ENCODE results near the gene CHL1.

Gene CHL1

DNA sequence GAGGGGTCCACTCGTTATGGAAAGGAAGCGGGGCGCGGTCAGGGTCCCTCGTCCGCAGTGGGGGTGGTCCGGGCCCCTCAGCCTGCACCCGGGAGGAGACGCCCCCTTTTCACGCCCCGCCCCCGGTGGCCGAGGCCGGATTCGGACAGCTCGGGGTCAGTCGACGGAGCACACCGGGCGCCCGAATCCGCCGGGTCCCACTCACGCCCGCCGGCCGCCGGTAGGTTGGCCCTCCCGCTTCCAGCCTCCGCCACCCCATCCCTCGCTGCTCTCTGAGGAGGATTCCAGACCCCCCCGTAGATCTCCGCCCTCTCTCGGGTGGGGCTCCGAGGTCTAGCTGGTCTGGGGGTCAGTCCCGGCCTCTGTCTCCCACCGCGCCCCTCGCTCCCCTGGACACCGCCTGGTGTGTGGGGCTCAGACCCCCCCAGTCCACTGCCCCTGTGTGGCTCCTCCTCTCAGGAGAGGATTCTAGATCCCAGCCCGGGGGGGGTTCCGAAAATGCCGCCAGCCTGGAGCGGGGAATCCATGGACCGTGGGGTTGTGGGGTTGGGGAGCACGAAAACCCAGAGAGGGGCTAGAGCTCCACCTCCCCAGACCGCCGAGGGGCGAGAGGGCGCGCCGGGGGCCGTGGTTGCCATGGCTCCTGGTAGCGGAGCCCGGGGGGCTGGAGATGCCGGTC is 725 bp downstream of the CHL1 start:
- Histone ChIP-seq H3K4me3 (ENCODE audit: low read length) (no peak overlapping the region), H3K4me2 (ENCODE audit: low read length) (no peak overlapping the region)

DNA sequence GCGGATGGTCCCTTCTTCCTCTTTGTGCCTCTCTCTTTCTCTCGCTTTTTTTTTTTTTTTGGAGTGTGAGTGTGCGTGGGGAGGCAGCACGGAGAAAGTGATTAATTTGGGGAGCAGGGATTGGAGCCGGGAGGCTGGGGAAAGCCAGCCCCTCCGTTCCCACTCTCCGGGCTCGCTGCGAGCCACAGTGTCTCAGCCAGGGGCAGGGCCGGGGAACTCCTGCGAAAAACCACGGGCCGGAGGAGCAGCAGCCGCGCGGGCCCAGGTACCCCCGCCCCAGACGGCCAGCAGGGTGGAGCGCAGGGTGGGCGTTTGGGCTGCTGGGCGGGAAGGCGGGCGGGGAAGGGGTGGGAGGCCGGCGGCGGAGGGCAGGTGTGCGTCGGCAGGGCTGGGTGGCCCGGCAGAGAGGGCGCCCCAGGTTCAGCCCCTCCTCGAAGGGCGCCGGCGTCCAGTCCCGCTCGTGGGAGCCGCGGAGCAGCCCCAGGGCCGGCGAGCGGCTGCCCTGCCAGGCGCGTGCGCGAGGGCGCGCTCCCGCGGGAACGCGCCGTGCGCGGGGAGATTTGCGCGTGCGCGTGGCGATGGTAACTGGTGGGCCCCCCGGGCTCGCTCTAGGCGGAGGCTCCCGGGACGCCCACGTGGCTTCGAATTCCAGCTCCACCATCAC is 1.4 kb downstream of the CHL1 start:
- Histone ChIP-seq H3K4me1 (ENCODE audit: control insufficient read depth, low read length) (no peaks in the 10 kb centered on the region), H3K27ac (ENCODE audit: low read depth, low read length) (no peak overlapping the region), H3K79me2 (ENCODE audit: control insufficient read depth, low read length) (no peaks in the 10 kb centered on the region), H3K9me3 (ENCODE audit: control insufficient read depth, insufficient read depth, low read length) (no peaks in the 10 kb centered on the region), H3K9me2 (replicated peaks; ENCODE audit: control insufficient read depth, low read length) (no peaks in the 10 kb centered on the region), H3K4me3 (ENCODE audit: low read length) (no peak overlapping the region), H3K36me3 (ENCODE audit: control insufficient read depth, low read length) (no peaks in the 10 kb centered on the region), H3K4me2 (ENCODE audit: low read length) (no peak overlapping the region), H3K27me3 (ENCODE audit: control insufficient read depth, low read length) (no peaks in the 10 kb centered on the region), H4K20me1 (ENCODE audit: control insufficient read depth, insufficient read depth, low read depth, low read length) (no peaks in the 10 kb centered on the region), H3F3A (ENCODE audit: control insufficient read depth, insufficient read depth) (no peaks in the 10 kb centered on the region)
- no peak for TF ChIP-seq EZH2phosphoT487 (IDR thresholded peaks at IDR 0.05; ENCODE audit: borderline replicate concordance, low read length)
- TF ChIP-seq, protein P1, sequence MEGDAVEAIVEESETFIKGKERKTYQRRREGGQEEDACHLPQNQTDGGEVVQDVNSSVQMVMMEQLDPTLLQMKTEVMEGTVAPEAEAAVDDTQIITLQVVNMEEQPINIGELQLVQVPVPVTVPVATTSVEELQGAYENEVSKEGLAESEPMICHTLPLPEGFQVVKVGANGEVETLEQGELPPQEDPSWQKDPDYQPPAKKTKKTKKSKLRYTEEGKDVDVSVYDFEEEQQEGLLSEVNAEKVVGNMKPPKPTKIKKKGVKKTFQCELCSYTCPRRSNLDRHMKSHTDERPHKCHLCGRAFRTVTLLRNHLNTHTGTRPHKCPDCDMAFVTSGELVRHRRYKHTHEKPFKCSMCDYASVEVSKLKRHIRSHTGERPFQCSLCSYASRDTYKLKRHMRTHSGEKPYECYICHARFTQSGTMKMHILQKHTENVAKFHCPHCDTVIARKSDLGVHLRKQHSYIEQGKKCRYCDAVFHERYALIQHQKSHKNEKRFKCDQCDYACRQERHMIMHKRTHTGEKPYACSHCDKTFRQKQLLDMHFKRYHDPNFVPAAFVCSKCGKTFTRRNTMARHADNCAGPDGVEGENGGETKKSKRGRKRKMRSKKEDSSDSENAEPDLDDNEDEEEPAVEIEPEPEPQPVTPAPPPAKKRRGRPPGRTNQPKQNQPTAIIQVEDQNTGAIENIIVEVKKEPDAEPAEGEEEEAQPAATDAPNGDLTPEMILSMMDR (IDR thresholded peaks at IDR 0.05; ENCODE audit: low read depth, low read length, poor library complexity, severe bottlenecking), result no peak

More for the DNA sequence above, 725 bp downstream of the CHL1 start:
- no peaks in the 10 kb centered on the region for H3K27me3 ChIP-seq (ENCODE audit: control insufficient read depth, low read length)
- H3K9me2 ChIP-seq (replicated peaks; ENCODE audit: control insufficient read depth, low read length), result no peaks in the 10 kb centered on the region
- no peaks in the 10 kb centered on the region for H3K79me2 ChIP-seq (ENCODE audit: control insufficient read depth, low read length)
- no peaks in the 10 kb centered on the region for H4K20me1 ChIP-seq (ENCODE audit: control insufficient read depth, insufficient read depth, low read depth, low read length)
- TF ChIP-seq EZH2phosphoT487 (IDR thresholded peaks at IDR 0.05; ENCODE audit: borderline replicate concordance, low read length), result no peak
- TF ChIP-seq, protein P1 (IDR thresholded peaks at IDR 0.05; ENCODE audit: low read depth, low read length, poor library complexity, severe bottlenecking), result no peak
- H3K4me1 ChIP-seq (ENCODE audit: control insufficient read depth, low read length), result no peaks in the 10 kb centered on the region
- H3F3A ChIP-seq (ENCODE audit: control insufficient read depth, insufficient read depth), result no peaks in the 10 kb centered on the region
- no peaks in the 10 kb centered on the region for H3K36me3 ChIP-seq (ENCODE audit: control insufficient read depth, low read length)
- H3K27ac ChIP-seq (ENCODE audit: low read depth, low read length), result no peak overlapping the region
- H3K9me3 ChIP-seq (ENCODE audit: control insufficient read depth, insufficient read depth, low read length), result no peaks in the 10 kb centered on the region

DNA sequence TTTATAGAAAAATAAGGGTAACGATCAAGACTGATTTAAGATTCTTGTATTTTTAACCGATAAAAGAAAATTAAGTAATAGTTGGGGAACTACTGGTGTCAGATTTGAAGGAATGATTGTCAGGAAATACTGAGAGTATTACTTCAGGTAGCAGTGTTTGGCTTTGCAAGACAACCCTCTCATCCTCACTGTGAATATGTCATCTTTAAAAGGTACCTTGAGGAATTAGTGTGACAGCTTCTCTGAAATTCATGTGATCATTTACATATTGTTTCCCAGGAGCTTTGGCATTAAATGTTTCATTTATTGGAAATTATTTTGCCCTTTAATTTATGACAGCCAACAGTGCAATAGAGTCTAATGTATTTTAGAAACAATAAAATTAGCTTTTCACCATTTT is 3.3 kb downstream of the CHL1 start:
- no peaks in the 10 kb centered on the region for H4K20me1 ChIP-seq (ENCODE audit: control insufficient read depth, insufficient read depth, low read depth, low read length)
- no peaks in the 10 kb centered on the region for H3F3A ChIP-seq (ENCODE audit: control insufficient read depth, insufficient read depth)
- H3K9me3 ChIP-seq (ENCODE audit: control insufficient read depth, insufficient read depth, low read length), result no peaks in the 10 kb centered on the region
- H3K4me2 ChIP-seq (ENCODE audit: low read length), result no peak overlapping the region
- TF ChIP-seq EZH2phosphoT487 (IDR thresholded peaks at IDR 0.05; ENCODE audit: borderline replicate concordance, low read length), result no peak
- H3K4me3 ChIP-seq (ENCODE audit: low read length), result no peak overlapping the region
- H3K36me3 ChIP-seq (ENCODE audit: control insufficient read depth, low read length), result no peaks in the 10 kb centered on the region
- H3K79me2 ChIP-seq (ENCODE audit: control insufficient read depth, low read length), result no peaks in the 10 kb centered on the region
- H3K27ac ChIP-seq (ENCODE audit: low read depth, low read length), result no peak overlapping the region
- H3K4me1 ChIP-seq (ENCODE audit: control insufficient read depth, low read length), result no peaks in the 10 kb centered on the region
- H3K9me2 ChIP-seq (replicated peaks; ENCODE audit: control insufficient read depth, low read length), result no peaks in the 10 kb centered on the region
- H3K27me3 ChIP-seq (ENCODE audit: control insufficient read depth, low read length), result no peaks in the 10 kb centered on the region

DNA sequence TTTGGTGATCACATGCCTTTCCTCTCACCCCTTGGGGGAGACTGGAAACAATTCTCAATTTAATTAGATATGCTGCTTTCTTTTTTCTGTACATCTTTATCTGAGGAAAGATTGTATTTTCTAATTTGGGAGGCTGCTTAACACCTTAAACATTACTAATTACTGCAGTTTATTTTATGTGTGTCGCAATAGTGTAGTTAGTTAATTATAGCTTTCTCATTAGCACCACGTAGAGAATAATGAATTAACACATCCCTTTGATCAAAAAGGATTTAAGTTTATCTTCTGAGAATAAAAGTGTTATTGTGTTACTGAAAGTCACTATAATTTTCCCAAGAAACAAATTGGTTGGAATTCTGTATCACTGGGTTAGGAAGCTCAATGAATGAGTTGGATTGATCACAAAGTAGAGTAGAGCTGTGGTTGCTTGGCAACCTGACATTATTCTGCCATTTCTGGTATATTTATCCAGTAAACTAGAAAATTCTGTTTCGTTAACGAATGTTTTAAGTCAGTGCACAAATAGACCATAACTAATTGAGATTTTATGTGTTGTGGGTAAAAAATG is 4.3 kb downstream of the CHL1 start:
- H3K36me3 ChIP-seq (ENCODE audit: control insufficient read depth, low read length), result no peaks in the 10 kb centered on the region
- no peak overlapping the region for H3K27ac ChIP-seq (ENCODE audit: low read depth, low read length)
- H3K27me3 ChIP-seq (ENCODE audit: control insufficient read depth, low read length), result no peaks in the 10 kb centered on the region
- H3K4me1 ChIP-seq (ENCODE audit: control insufficient read depth, low read length), result no peaks in the 10 kb centered on the region
- H4K20me1 ChIP-seq (ENCODE audit: control insufficient read depth, insufficient read depth, low read depth, low read length), result no peaks in the 10 kb centered on the region
- H3K4me2 ChIP-seq (ENCODE audit: low read length), result no peak overlapping the region
- H3K4me3 ChIP-seq (ENCODE audit: low read length), result no peak overlapping the region
- H3F3A ChIP-seq (ENCODE audit: control insufficient read depth, insufficient read depth), result no peaks in the 10 kb centered on the region
- no peaks in the 10 kb centered on the region for H3K9me2 ChIP-seq (replicated peaks; ENCODE audit: control insufficient read depth, low read length)
- no peaks in the 10 kb centered on the region for H3K9me3 ChIP-seq (ENCODE audit: control insufficient read depth, insufficient read depth, low read length)
- TF ChIP-seq EZH2phosphoT487 (IDR thresholded peaks at IDR 0.05; ENCODE audit: borderline replicate concordance, low read length), result no peak
- TF ChIP-seq, protein P1 (IDR thresholded peaks at IDR 0.05; ENCODE audit: low read depth, low read length, poor library complexity, severe bottlenecking), result no peak
- no peaks in the 10 kb centered on the region for H3K79me2 ChIP-seq (ENCODE audit: control insufficient read depth, low read length)
